ENCODE measurements around the gene HAAO.

The HAAO gene

GRCh38 chr2:42813763-42814162 lies 21.4 kb upstream of the HAAO start:
- DNase-seq (ENCODE audit: low spot score) = no peak

- peak; percentile 39 for DNase-seq (ENCODE audit: low spot score)
Observed at GRCh38 chr2:42812899-42813479, 20.6 kb upstream of the HAAO start.

- peak; percentile 65 for DNase-seq (ENCODE audit: low spot score)
Observed at GRCh38 chr2:42810971-42811811, 18.8 kb upstream of the HAAO start.

GRCh38 chr2:42810121-42810970 lies 18.0 kb upstream of the HAAO start:
- DNase-seq (ENCODE audit: low spot score) = peak; percentile 95

- DNase-seq (ENCODE audit: low spot score) = peak; percentile 70
Observed at GRCh38 chr2:42809819-42810120, 17.4 kb upstream of the HAAO start.

GRCh38 chr2:42809131-42809818 lies 16.9 kb upstream of the HAAO start:
- no peak for DNase-seq (ENCODE audit: low spot score)

GRCh38 chr2:42808301-42808700 lies 15.9 kb upstream of the HAAO start:
- DNase-seq (ENCODE audit: low spot score) = no peak

GRCh38 chr2:42806786-42807185 lies 14.4 kb upstream of the HAAO start:
- DNase-seq (ENCODE audit: low spot score) = no peak

GRCh38 chr2:42804891-42805290 lies 12.5 kb upstream of the HAAO start:
- no peak for DNase-seq (ENCODE audit: low spot score)

GRCh38 chr2:42804338-42804737 lies 12.0 kb upstream of the HAAO start:
- DNase-seq (ENCODE audit: low spot score) = no peak

- DNase-seq (ENCODE audit: low spot score) = no peak
Observed at GRCh38 chr2:42802150-42802549, 9.8 kb upstream of the HAAO start.

- no peak for DNase-seq (ENCODE audit: low spot score)
Observed at GRCh38 chr2:42801381-42801780, 9.0 kb upstream of the HAAO start.

- DNase-seq (ENCODE audit: low spot score) = no peak
Observed at GRCh38 chr2:42800981-42801380, 8.6 kb upstream of the HAAO start.

GRCh38 chr2:42800461-42800962 lies 8.1 kb upstream of the HAAO start:
- no peak for DNase-seq (ENCODE audit: low spot score)

GRCh38 chr2:42799881-42800280 lies 7.5 kb upstream of the HAAO start:
- DNase-seq (ENCODE audit: low spot score) = no peak

GRCh38 chr2:42797281-42797680 lies 4.9 kb upstream of the HAAO start:
- no peak for DNase-seq (ENCODE audit: low spot score)

- DNase-seq (ENCODE audit: low spot score) = no peak
Observed at GRCh38 chr2:42796427-42797248, 4.3 kb upstream of the HAAO start.

GRCh38 chr2:42795841-42796301 lies 3.5 kb upstream of the HAAO start:
- no peak for DNase-seq (ENCODE audit: low spot score)

GRCh38 chr2:42795275-42795674 lies 2.9 kb upstream of the HAAO start:
- no peak for DNase-seq (ENCODE audit: low spot score)

- DNase-seq (ENCODE audit: low spot score) = no peak
Observed at GRCh38 chr2:42794271-42795046, 2.1 kb upstream of the HAAO start.

Data from pons (tissue), 1 donor.